ENCODE results near the gene SLC35E4.

The SLC35E4 gene

GRCh38 chr22:30654361-30654760 is 18.8 kb downstream of the SLC35E4 start:
- TF ChIP-seq GATA3 (IDR thresholded peaks at IDR 0.05; ENCODE audit: low read depth, low read length): no peak
- no peak for TF ChIP-seq GATA2 (IDR thresholded peaks at IDR 0.05; ENCODE audit: low read depth, low read length)

- TF ChIP-seq GATA3 (IDR thresholded peaks at IDR 0.05; ENCODE audit: low read depth, low read length) (no peak), GATA2 (IDR thresholded peaks at IDR 0.05; ENCODE audit: low read depth, low read length) (no peak)
Measured at GRCh38 chr22:30655532-30655931, 20.0 kb downstream of the SLC35E4 start.

GRCh38 chr22:30662040-30662439 is 26.5 kb downstream of the SLC35E4 start:
- TF ChIP-seq GATA3 (IDR thresholded peaks at IDR 0.05; ENCODE audit: low read depth, low read length) (no peak), GATA2 (IDR thresholded peaks at IDR 0.05; ENCODE audit: low read depth, low read length) (no peak)

GRCh38 chr22:30664798-30665197 is 29.2 kb downstream of the SLC35E4 start:
- no peak for TF ChIP-seq GATA3 (IDR thresholded peaks at IDR 0.05; ENCODE audit: low read depth, low read length)
- no peak for TF ChIP-seq GATA2 (IDR thresholded peaks at IDR 0.05; ENCODE audit: low read depth, low read length)

GRCh38 chr22:30665266-30665665 is 29.7 kb downstream of the SLC35E4 start:
- no peak for TF ChIP-seq GATA2 (IDR thresholded peaks at IDR 0.05; ENCODE audit: low read depth, low read length)
- no peak for TF ChIP-seq GATA3 (IDR thresholded peaks at IDR 0.05; ENCODE audit: low read depth, low read length)

- TF ChIP-seq GATA2 (IDR thresholded peaks at IDR 0.05; ENCODE audit: low read depth, low read length) (no peak), GATA3 (IDR thresholded peaks at IDR 0.05; ENCODE audit: low read depth, low read length) (no peak)
Measured at GRCh38 chr22:30665786-30666185, 30.2 kb downstream of the SLC35E4 start.

GRCh38 chr22:30667107-30667493 is 31.5 kb downstream of the SLC35E4 start:
- no peak for TF ChIP-seq GATA3 (IDR thresholded peaks at IDR 0.05; ENCODE audit: low read depth, low read length)
- no peak for TF ChIP-seq GATA2 (IDR thresholded peaks at IDR 0.05; ENCODE audit: low read depth, low read length)

- TF ChIP-seq GATA3 (IDR thresholded peaks at IDR 0.05; ENCODE audit: low read depth, low read length): no peak
- TF ChIP-seq GATA2 (IDR thresholded peaks at IDR 0.05; ENCODE audit: low read depth, low read length): no peak
Measured at GRCh38 chr22:30667494-30668385, 32.2 kb downstream of the SLC35E4 start, which contains the start of gene DUSP18. DUSP18 (minus strand) TSS chr22:30667875; CDS start chr22:30664003, 3,872 bp downstream.

GRCh38 chr22:30668386-30668710 is 32.8 kb downstream of the SLC35E4 start:
- TF ChIP-seq GATA2 (IDR thresholded peaks at IDR 0.05; ENCODE audit: low read depth, low read length): no peak
- no peak for TF ChIP-seq GATA3 (IDR thresholded peaks at IDR 0.05; ENCODE audit: low read depth, low read length)

- TF ChIP-seq GATA2 (IDR thresholded peaks at IDR 0.05; ENCODE audit: low read depth, low read length): no peak
- TF ChIP-seq GATA3 (IDR thresholded peaks at IDR 0.05; ENCODE audit: low read depth, low read length): no peak
Measured at GRCh38 chr22:30671071-30671470, 35.5 kb downstream of the SLC35E4 start.

GRCh38 chr22:30673136-30673535 is 37.6 kb downstream of the SLC35E4 start:
- TF ChIP-seq GATA2 (IDR thresholded peaks at IDR 0.05; ENCODE audit: low read depth, low read length): no peak
- no peak for TF ChIP-seq GATA3 (IDR thresholded peaks at IDR 0.05; ENCODE audit: low read depth, low read length)

- TF ChIP-seq GATA2 (IDR thresholded peaks at IDR 0.05; ENCODE audit: low read depth, low read length): no peak
Measured at GRCh38 chr22:30674482-30674881, 38.9 kb downstream of the SLC35E4 start.

GRCh38 chr22:30675436-30675835 is 39.9 kb downstream of the SLC35E4 start:
- TF ChIP-seq GATA2 (IDR thresholded peaks at IDR 0.05; ENCODE audit: low read depth, low read length) (no peak), GATA3 (IDR thresholded peaks at IDR 0.05; ENCODE audit: low read depth, low read length) (no peak)

- TF ChIP-seq GATA3 (IDR thresholded peaks at IDR 0.05; ENCODE audit: low read depth, low read length): 0 out of 2 replicates have a peak, but pooled peaks have one; percentile 20
- peak; percentile 63 for TF ChIP-seq GATA2 (IDR thresholded peaks at IDR 0.05; ENCODE audit: low read depth, low read length)
Measured at GRCh38 chr22:30680991-30681770, 45.6 kb downstream of the SLC35E4 start.

GRCh38 chr22:30681831-30682230 is 46.2 kb downstream of the SLC35E4 start:
- TF ChIP-seq GATA3 (IDR thresholded peaks at IDR 0.05; ENCODE audit: low read depth, low read length) (no peak), GATA2 (IDR thresholded peaks at IDR 0.05; ENCODE audit: low read depth, low read length) (no peak)

All from SH-SY5Y (cell line).